Testis (tissue), 2 donors: ENCODE measurements around the gene CREG2.

ENCODE experiments used
- POLR2A ChIP-seq: fragments of 450-650 bp; IDR thresholded peaks from one replicate; pipeline ENCODE4 v1.6.1; 2017; ENCODE audit warnings: antibody characterized with exemption, mild to moderate bottlenecking, moderate library complexity
- TF ChIP-seq, protein P1 (sequence below), 3 experiments: fragments of 450-650 bp in 2 of 3; fragments of 200-600 bp in 1 of 3; sonication (generic) in 1 of 3; IDR thresholded peaks; one replicate each; pipeline ENCODE4 v1.5.1; 2016 to 2019; ENCODE audit warnings: antibody characterized with exemption in 3 of 3, mild to moderate bottlenecking in 2 of 3, moderate library complexity in 1 of 3

DNA sequence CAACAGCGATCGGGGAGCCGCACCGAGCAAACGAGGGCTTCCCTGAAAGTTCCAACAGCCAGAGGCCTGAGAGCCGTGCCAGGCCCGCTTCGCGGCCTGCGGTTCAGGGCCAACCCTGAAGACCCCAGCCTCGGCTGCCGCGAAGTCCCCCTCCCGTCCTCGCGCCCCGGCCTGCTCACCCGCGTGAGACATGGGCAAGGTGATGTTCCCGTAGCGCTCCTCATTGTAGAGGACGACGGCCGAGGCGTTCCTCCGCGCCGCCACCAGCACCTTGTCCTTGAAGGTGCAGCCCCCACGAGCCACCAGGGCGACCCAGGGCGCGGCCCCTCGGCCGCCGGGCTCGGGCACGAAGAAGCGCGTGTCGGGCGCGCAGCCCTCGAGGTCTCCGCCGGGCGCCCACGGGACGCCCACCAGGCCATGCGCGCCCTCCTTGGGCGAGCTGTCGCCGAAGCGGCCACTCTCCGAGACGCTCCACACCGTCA is 79.3 kb downstream of the CREG2 start:
- TF ChIP-seq POLR2A = no peak
- TF ChIP-seq, protein P1, sequence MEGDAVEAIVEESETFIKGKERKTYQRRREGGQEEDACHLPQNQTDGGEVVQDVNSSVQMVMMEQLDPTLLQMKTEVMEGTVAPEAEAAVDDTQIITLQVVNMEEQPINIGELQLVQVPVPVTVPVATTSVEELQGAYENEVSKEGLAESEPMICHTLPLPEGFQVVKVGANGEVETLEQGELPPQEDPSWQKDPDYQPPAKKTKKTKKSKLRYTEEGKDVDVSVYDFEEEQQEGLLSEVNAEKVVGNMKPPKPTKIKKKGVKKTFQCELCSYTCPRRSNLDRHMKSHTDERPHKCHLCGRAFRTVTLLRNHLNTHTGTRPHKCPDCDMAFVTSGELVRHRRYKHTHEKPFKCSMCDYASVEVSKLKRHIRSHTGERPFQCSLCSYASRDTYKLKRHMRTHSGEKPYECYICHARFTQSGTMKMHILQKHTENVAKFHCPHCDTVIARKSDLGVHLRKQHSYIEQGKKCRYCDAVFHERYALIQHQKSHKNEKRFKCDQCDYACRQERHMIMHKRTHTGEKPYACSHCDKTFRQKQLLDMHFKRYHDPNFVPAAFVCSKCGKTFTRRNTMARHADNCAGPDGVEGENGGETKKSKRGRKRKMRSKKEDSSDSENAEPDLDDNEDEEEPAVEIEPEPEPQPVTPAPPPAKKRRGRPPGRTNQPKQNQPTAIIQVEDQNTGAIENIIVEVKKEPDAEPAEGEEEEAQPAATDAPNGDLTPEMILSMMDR (IDR thresholded peaks at IDR 0.05) = no peak
